GM12878 (cell line): ENCODE data around the gene GTSF1L. TPM values are rescaled to one million over a fixed set of nuclear protein-coding genes. Genes with fewer than 3 reads are reported as not detected.

Experiments used
- BHLHE40 ChIP-seq, 2 experiments: fragments of 450-650 bp in 1 of 2; IDR thresholded peaks; 2 replicates each; pipeline ENCODE4 v1.6.1; 2011 to 2017; ENCODE audit warnings: low read depth in 2 of 2, borderline replicate concordance in 1 of 2, improper control_type of control experiment in 1 of 2, low read length in 1 of 2, mild to moderate bottlenecking in 1 of 2
- CBX3 ChIP-seq: fragments of 200-600 bp; sonication (generic); IDR thresholded peaks from 2 replicates; pipeline ENCODE4 v1.6.1; 2016; ENCODE audit warnings: low read depth, borderline replicate concordance
- CBX5 ChIP-seq: sonication (generic); IDR thresholded peaks from 2 replicates; pipeline ENCODE4 v1.6.1; 2016; ENCODE audit warnings: low read depth, moderate library complexity, mild to moderate bottlenecking, inconsistent platforms
- ESRRA ChIP-seq: IDR thresholded peaks from 2 replicates; pipeline ENCODE4 v1.6.1; 2012; ENCODE audit warnings: mild to moderate bottlenecking, low read length, improper control_type of control experiment
- HDAC2 ChIP-seq: fragments of 200-600 bp; sonication (generic); IDR thresholded peaks from 2 replicates; pipeline ENCODE4 v1.6.1; 2017
- JUNB ChIP-seq: IDR thresholded peaks from 2 replicates; pipeline ENCODE4 v1.6.1; 2016; ENCODE audit warnings: antibody characterized with exemption, mild to moderate bottlenecking
- KAT2A ChIP-seq: conservative IDR thresholded peaks from 2 replicates; pipeline ENCODE4 v1.6.1; 2011; ENCODE audit warnings: low read depth, low read length; ENCODE audit not compliant: control insufficient read depth
- LARP7 ChIP-seq: fragments of 450-650 bp; IDR thresholded peaks from 2 replicates; pipeline ENCODE4 v1.6.1; 2017; ENCODE audit warnings: mild to moderate bottlenecking
- MEF2B ChIP-seq: fragments of 450-650 bp; IDR thresholded peaks from 2 replicates; pipeline ENCODE4 v1.6.1; 2018; ENCODE audit warnings: mild to moderate bottlenecking, moderate library complexity; ENCODE audit not compliant: partially characterized antibody, poor library complexity, severe bottlenecking
- RFX5 ChIP-seq: IDR thresholded peaks from 2 replicates; pipeline ENCODE4 v1.6.1; 2011; ENCODE audit warnings: low read depth, low read length, improper control_type of control experiment
- SREBF2 ChIP-seq: IDR thresholded peaks from 2 replicates; pipeline ENCODE4 v1.6.1; 2012; ENCODE audit warnings: mild to moderate bottlenecking, low read length
- TCF3 ChIP-seq: IDR thresholded peaks from 2 replicates; pipeline ENCODE4 v1.6.1; 2012; ENCODE audit warnings: low read depth, mild to moderate bottlenecking, low read length, borderline replicate concordance; ENCODE audit not compliant: insufficient read depth
- YBX1 ChIP-seq: fragments of 450-650 bp; IDR thresholded peaks from 2 replicates; pipeline ENCODE4 v1.6.1; 2016; ENCODE audit warnings: antibody characterized with exemption
- ZNF217 ChIP-seq: fragments of 450-650 bp; IDR thresholded peaks from 2 replicates; pipeline ENCODE4 v1.6.1; 2017; ENCODE audit warnings: antibody characterized with exemption, mild to moderate bottlenecking
- ZNF384 ChIP-seq: IDR thresholded peaks from 2 replicates; pipeline ENCODE4 v1.6.1; 2012; ENCODE audit warnings: low read depth, mild to moderate bottlenecking, low read length, improper control_type of control experiment, borderline replicate concordance
- polyA plus RNA-seq, 11 experiments: library from polyadenylated mRNA; depleted of rRNA in 4 of 11; unstranded in 6 of 11; stranded (reverse) in 5 of 11; fragments of >200 nt; fragmentation: Nextera tagmentation in 4 of 11; fragmentation: Illumina TruSeq in 1 of 11; extraction: Ambion mirVana in 4 of 11; extraction: Trizol in 1 of 11; gene quantifications; 1 replicate in 1 of 11; 2 replicates in 10 of 11; pipeline versions ENCODE4 v1.2.1 to v1.2.3, GENCODE V29; 2011 to 2016; ENCODE audit warnings: inconsistent platforms in 2 of 11, missing spikeins in 2 of 11, low read depth in 1 of 11
- total RNA-seq, 4 experiments: library from RNA; depleted of rRNA in 3 of 4; stranded (reverse); fragments of >200 nt in 3 of 4; fragmentation: Illumina TruSeq in 1 of 4; extraction: Trizol in 1 of 4; gene quantifications; 2 replicates each; pipeline versions ENCODE4 v1.2.1 to v1.2.3, GENCODE V29; 2013 to 2021
- TF ChIP-seq, protein P1 (sequence below): IDR thresholded peaks from 2 replicates; pipeline ENCODE4 v1.6.1; 2011; ENCODE audit warnings: borderline replicate concordance, low read depth, mild to moderate bottlenecking, moderate library complexity, mixed read lengths, low read length; ENCODE audit not compliant: insufficient read depth; ENCODE audit errors: extremely low read length
- TF ChIP-seq, protein P2 (sequence below): fragments of 450-650 bp; formaldehyde crosslinking; IDR thresholded peaks from 2 replicates; pipeline ENCODE4 v1.4.0; 2020; ENCODE audit warnings: mild to moderate bottlenecking, moderate library complexity
- TF ChIP-seq, protein P3 (sequence below): fragments of 450-650 bp; conservative IDR thresholded peaks from 2 replicates; pipeline ENCODE4 v1.6.1; 2017; ENCODE audit warnings: mild to moderate bottlenecking, moderate library complexity
- TF ChIP-seq, protein P4 (sequence below): fragments of 450-650 bp; IDR thresholded peaks from 2 replicates; pipeline ENCODE4 v1.6.1; 2016; ENCODE audit warnings: mild to moderate bottlenecking
- TF ChIP-seq, protein P5 (sequence below): fragments of 450-650 bp; IDR thresholded peaks from 2 replicates; pipeline ENCODE4 v1.6.1; 2017; ENCODE audit warnings: antibody characterized with exemption, mild to moderate bottlenecking, moderate library complexity

GTSF1L gene
- total and polyA plus RNA-seq, 10 of the 15 experiments (the other 5 are each of a cell fraction or from before 2014, with no cell fraction given): 0.56 to 2.4 (median 1.3) TPM

DNA sequence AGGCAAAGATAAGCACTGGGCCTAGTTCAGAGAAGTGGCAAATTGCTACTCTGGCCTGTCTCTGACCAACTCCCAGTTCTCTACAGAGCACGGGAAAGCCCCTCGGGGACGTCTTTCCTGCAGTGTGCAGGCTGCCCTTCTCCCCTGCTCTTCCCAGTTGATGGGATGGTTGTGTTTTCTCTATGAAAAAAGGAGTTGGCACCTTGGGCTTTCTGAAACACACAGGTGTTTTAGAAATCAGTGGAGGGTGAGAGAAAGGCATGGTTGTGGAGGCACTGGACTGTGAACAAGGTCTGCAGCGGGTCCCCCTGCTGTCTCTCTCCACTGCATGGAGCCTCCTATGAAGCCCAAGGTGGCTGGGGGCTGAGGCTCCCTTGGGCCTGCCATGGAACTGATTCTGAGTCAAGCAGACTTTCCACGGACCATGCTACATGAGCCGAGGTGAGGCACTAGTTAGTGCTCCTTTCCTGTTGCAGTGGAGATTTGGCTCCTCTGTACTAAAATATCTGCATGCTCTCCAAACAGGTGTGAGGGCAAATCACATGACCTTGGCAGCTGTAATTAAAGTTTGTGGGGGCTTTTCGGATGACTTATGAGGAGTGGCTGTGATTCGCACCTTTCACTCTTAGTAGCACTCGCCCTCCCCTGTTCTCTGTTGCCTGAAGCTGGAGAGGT lies 16.3 kb downstream of the GTSF1L start (continued):
- TF ChIP-seq, protein P1, sequence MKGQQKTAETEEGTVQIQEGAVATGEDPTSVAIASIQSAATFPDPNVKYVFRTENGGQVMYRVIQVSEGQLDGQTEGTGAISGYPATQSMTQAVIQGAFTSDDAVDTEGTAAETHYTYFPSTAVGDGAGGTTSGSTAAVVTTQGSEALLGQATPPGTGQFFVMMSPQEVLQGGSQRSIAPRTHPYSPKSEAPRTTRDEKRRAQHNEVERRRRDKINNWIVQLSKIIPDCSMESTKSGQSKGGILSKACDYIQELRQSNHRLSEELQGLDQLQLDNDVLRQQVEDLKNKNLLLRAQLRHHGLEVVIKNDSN: peak; percentile 59
- TF ChIP-seq CBX3 (no peak), YBX1 (no peak), MEF2B (peak; percentile 55), ZNF384 (no peak), TCF3 (peak; percentile 73; the same call in 1 of the 2 replicates), RFX5 (no peak), ESRRA (no peak), HDAC2 (no peak), KAT2A (no peak), SREBF2 (no peak), CBX5 (no peak), ZNF217 (no peak), JUNB (no peak), BHLHE40 (IDR thresholded peaks at IDR 0.05; ENCODE audit: borderline replicate concordance in 1 of 2, low read depth in 2 of 2, low read length in 1 of 2) (peak; percentile 65 to 73; a peak in 3 of 4 replicates), LARP7 (no peak)
- TF ChIP-seq, protein P2, sequence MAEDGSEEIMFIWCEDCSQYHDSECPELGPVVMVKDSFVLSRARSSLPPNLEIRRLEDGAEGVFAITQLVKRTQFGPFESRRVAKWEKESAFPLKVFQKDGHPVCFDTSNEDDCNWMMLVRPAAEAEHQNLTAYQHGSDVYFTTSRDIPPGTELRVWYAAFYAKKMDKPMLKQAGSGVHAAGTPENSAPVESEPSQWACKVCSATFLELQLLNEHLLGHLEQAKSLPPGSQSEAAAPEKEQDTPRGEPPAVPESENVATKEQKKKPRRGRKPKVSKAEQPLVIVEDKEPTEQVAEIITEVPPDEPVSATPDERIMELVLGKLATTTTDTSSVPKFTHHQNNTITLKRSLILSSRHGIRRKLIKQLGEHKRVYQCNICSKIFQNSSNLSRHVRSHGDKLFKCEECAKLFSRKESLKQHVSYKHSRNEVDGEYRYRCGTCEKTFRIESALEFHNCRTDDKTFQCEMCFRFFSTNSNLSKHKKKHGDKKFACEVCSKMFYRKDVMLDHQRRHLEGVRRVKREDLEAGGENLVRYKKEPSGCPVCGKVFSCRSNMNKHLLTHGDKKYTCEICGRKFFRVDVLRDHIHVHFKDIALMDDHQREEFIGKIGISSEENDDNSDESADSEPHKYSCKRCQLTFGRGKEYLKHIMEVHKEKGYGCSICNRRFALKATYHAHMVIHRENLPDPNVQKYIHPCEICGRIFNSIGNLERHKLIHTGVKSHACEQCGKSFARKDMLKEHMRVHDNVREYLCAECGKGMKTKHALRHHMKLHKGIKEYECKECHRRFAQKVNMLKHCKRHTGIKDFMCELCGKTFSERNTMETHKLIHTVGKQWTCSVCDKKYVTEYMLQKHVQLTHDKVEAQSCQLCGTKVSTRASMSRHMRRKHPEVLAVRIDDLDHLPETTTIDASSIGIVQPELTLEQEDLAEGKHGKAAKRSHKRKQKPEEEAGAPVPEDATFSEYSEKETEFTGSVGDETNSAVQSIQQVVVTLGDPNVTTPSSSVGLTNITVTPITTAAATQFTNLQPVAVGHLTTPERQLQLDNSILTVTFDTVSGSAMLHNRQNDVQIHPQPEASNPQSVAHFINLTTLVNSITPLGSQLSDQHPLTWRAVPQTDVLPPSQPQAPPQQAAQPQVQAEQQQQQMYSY (CRISPR knock-in tag): no peak
- TF ChIP-seq, protein P3, sequence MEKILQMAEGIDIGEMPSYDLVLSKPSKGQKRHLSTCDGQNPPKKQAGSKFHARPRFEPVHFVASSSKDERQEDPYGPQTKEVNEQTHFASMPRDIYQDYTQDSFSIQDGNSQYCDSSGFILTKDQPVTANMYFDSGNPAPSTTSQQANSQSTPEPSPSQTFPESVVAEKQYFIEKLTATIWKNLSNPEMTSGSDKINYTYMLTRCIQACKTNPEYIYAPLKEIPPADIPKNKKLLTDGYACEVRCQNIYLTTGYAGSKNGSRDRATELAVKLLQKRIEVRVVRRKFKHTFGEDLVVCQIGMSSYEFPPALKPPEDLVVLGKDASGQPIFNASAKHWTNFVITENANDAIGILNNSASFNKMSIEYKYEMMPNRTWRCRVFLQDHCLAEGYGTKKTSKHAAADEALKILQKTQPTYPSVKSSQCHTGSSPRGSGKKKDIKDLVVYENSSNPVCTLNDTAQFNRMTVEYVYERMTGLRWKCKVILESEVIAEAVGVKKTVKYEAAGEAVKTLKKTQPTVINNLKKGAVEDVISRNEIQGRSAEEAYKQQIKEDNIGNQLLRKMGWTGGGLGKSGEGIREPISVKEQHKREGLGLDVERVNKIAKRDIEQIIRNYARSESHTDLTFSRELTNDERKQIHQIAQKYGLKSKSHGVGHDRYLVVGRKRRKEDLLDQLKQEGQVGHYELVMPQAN: no peak
- TF ChIP-seq, protein P4, sequence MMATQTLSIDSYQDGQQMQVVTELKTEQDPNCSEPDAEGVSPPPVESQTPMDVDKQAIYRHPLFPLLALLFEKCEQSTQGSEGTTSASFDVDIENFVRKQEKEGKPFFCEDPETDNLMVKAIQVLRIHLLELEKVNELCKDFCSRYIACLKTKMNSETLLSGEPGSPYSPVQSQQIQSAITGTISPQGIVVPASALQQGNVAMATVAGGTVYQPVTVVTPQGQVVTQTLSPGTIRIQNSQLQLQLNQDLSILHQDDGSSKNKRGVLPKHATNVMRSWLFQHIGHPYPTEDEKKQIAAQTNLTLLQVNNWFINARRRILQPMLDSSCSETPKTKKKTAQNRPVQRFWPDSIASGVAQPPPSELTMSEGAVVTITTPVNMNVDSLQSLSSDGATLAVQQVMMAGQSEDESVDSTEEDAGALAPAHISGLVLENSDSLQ: no peak
- TF ChIP-seq, protein P5, sequence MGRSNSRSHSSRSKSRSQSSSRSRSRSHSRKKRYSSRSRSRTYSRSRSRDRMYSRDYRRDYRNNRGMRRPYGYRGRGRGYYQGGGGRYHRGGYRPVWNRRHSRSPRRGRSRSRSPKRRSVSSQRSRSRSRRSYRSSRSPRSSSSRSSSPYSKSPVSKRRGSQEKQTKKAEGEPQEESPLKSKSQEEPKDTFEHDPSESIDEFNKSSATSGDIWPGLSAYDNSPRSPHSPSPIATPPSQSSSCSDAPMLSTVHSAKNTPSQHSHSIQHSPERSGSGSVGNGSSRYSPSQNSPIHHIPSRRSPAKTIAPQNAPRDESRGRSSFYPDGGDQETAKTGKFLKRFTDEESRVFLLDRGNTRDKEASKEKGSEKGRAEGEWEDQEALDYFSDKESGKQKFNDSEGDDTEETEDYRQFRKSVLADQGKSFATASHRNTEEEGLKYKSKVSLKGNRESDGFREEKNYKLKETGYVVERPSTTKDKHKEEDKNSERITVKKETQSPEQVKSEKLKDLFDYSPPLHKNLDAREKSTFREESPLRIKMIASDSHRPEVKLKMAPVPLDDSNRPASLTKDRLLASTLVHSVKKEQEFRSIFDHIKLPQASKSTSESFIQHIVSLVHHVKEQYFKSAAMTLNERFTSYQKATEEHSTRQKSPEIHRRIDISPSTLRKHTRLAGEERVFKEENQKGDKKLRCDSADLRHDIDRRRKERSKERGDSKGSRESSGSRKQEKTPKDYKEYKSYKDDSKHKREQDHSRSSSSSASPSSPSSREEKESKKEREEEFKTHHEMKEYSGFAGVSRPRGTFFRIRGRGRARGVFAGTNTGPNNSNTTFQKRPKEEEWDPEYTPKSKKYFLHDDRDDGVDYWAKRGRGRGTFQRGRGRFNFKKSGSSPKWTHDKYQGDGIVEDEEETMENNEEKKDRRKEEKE: no peak
